Calu3 (cell line): ENCODE data around the gene CSRNP3. TPM values are rescaled to one million over a fixed set of nuclear protein-coding genes. Genes with fewer than 3 reads are reported as not detected.

Source experiments
- BruUV-seq: library from RNA; stranded (reverse); fragments of 400-500 nt; replicated peaks from 2 replicates; lab custom pipeline; 2021; lab: Mats Ljungman, UMichigan
- CTCF ChIA-PET: fragments of 300-600 bp; sonication (Branson Sonifier 250); formaldehyde crosslinking; loops from one replicate; lab custom pipeline; 2022; ENCODE audit warnings: antibody characterized with exemption; lab: Charles Lee
- DNase-seq: peaks from one replicate; pipeline ENCODE4 v3.0.0; 2022
- H3K27ac Mint-ChIP-seq: one replicate; pipeline ENCODE4 v1.8.0; 2022; ENCODE audit warnings: mixed read lengths; ENCODE audit not compliant: unreplicated experiment
- H3K27me3 Mint-ChIP-seq: one replicate; pipeline ENCODE4 v1.8.0; 2022; ENCODE audit warnings: mixed read lengths; ENCODE audit not compliant: unreplicated experiment
- H3K36me3 Mint-ChIP-seq: one replicate; pipeline ENCODE4 v1.8.0; 2022; ENCODE audit warnings: mild to moderate bottlenecking, moderate library complexity, mixed read lengths; ENCODE audit not compliant: insufficient read depth, unreplicated experiment
- H3K4me1 Mint-ChIP-seq: one replicate; pipeline ENCODE4 v1.8.0; 2022; ENCODE audit warnings: mild to moderate bottlenecking, low read depth, mixed read lengths; ENCODE audit not compliant: unreplicated experiment
- H3K4me3 Mint-ChIP-seq: one replicate; pipeline ENCODE4 v1.8.0; 2022; ENCODE audit warnings: mild to moderate bottlenecking, low read depth, moderate library complexity, mixed read lengths; ENCODE audit not compliant: unreplicated experiment
- H3K9me3 Mint-ChIP-seq: one replicate; pipeline ENCODE4 v1.8.0; 2022; ENCODE audit warnings: low read depth, mixed read lengths; ENCODE audit not compliant: unreplicated experiment
- intact Hi-C: fragments of 100-400 bp; cut with micrococcal nuclease; formaldehyde crosslinking; loops from one replicate; pipeline ENCODE4 v1.10.0; 2022; ENCODE audit not compliant: unreplicated experiment
- total RNA-seq: library from RNA; stranded (reverse); gene quantifications from 2 replicates; pipeline ENCODE4 v1.2.3, GENCODE V29; 2022
- TF ChIP-seq, protein P1 (sequence below): fragments of 200-600 bp; IDR thresholded peaks from one replicate; pipeline ENCODE4 v1.8.0; 2022; ENCODE audit warnings: antibody characterized with exemption; ENCODE audit not compliant: unreplicated experiment

CSRNP3 gene
- total RNA-seq, 1 experiment from 2014 or later, result 1.8 TPM

DNA sequence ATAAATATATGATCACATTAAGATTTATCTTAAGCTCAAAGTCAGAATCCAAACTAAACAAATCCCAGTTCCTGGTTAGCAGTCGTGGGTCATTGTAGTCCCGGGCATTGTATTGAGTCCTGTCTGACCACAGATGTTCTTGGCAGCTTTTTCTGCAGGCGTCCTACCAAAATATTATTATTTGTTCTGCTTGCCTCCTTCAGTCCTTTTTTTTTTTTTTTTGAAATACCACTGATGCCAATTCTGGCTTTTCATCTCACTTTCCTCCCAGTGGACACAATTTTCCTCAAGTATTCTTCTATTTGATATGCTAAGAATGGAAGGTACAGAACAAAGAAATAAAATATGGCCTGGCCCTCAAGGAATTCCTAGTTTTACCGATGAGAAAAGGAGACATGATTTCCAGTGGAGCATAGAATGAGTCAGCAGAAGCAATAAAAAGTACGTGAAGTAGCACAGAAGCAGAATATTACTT is 151.6 kb downstream of the CSRNP3 start:
- no peak overlapping the region for H3K4me3 Mint-ChIP-seq
- H3K4me1 Mint-ChIP-seq, result peaks cover 7% of the 10 kb centered on the region
- no TSS peak for BruUV-seq
- no peaks in the 10 kb centered on the region for H3K36me3 Mint-ChIP-seq
- H3K27me3 Mint-ChIP-seq, result no peaks in the 10 kb centered on the region
- intact Hi-C loops, result no loop called here
- no peak overlapping the region for H3K27ac Mint-ChIP-seq
- TF ChIP-seq, protein P1, sequence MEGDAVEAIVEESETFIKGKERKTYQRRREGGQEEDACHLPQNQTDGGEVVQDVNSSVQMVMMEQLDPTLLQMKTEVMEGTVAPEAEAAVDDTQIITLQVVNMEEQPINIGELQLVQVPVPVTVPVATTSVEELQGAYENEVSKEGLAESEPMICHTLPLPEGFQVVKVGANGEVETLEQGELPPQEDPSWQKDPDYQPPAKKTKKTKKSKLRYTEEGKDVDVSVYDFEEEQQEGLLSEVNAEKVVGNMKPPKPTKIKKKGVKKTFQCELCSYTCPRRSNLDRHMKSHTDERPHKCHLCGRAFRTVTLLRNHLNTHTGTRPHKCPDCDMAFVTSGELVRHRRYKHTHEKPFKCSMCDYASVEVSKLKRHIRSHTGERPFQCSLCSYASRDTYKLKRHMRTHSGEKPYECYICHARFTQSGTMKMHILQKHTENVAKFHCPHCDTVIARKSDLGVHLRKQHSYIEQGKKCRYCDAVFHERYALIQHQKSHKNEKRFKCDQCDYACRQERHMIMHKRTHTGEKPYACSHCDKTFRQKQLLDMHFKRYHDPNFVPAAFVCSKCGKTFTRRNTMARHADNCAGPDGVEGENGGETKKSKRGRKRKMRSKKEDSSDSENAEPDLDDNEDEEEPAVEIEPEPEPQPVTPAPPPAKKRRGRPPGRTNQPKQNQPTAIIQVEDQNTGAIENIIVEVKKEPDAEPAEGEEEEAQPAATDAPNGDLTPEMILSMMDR, result no peak
- DNase-seq, result no peak
- no peaks in the 10 kb centered on the region for H3K9me3 Mint-ChIP-seq
- CTCF ChIA-PET, result interaction anchor here (0.7 kb wide), 1 partner anchor 863 kb away, joined by 4 read pairs; no protein-coding TSS in a partner anchor

DNA sequence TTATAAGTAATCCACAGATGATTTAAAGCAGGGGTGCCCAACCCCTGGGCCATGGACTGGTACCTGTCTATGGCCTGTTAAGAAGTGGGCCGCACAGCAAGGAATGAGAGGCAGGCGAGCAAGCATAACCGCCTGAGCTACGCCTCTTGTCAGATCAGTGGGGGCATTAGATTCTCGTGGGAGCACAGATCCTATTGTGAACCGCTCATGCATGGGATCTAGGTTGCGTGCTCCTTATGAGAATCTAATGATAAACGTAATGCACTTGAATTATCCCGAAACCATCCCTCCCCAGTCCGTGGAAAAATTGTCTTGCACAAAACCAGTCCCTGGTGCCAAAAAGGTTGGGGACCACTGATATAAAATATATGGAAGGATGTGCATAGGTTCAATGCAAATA is 153.7 kb downstream of the CSRNP3 start:
- Mint-ChIP-seq H3K4me1 (peaks cover 7% of the 10 kb centered on the region), H3K36me3 (no peaks in the 10 kb centered on the region), H3K27ac (no peak overlapping the region), H3K9me3 (no peaks in the 10 kb centered on the region), H3K4me3 (no peak overlapping the region), H3K27me3 (no peaks in the 10 kb centered on the region)
- CTCF ChIA-PET, result no interaction called here
- TF ChIP-seq, protein P1, result no peak
- no TSS peak for BruUV-seq
- intact Hi-C loops, result no loop called here
- no peak for DNase-seq

DNA sequence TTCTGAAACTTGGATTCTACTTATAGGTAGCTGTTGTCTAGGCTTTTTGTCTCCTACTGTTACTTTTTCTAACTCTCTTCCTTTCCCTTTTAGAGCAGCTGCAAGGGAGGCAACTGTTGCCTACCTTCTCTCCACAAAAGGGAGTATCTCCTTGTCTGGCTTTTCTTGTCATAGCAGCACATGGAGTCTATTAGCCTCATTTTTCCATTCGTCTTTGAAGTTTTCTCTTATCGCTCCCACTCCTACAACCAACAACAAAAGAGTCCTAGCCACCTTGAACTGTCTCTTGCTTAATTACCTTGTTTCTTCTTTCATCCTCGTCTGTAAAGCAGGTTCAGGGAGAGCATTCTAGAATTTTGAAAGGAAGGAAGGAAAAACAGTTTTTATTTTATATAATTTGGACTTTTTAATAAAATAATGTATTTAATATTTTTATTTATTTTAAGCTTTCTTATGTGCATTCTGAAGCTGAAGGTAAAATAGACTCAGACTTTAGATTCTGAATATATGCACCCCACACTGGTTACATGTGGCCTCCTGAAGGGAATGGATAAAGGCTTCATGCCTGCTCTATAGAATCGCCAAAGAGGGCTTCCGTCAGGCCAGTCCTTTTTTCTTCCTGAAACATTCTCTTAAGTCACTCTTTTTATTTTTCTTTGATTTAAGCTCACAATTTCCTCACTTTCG is 154.4 kb downstream of the CSRNP3 start:
- TF ChIP-seq, protein P1, result no peak
- Mint-ChIP-seq H3K4me3 (no peak overlapping the region), H3K27me3 (no peaks in the 10 kb centered on the region), H3K36me3 (no peaks in the 10 kb centered on the region), H3K27ac (no peak overlapping the region), H3K9me3 (no peaks in the 10 kb centered on the region), H3K4me1 (peaks cover 7% of the 10 kb centered on the region)
- intact Hi-C loops, result no loop called here
- no peak for DNase-seq
- BruUV-seq, result no TSS peak
- CTCF ChIA-PET, result interaction anchor here (0.7 kb wide), 1 partner anchor 22 kb away, joined by 3 read pairs; no protein-coding TSS in a partner anchor

DNA sequence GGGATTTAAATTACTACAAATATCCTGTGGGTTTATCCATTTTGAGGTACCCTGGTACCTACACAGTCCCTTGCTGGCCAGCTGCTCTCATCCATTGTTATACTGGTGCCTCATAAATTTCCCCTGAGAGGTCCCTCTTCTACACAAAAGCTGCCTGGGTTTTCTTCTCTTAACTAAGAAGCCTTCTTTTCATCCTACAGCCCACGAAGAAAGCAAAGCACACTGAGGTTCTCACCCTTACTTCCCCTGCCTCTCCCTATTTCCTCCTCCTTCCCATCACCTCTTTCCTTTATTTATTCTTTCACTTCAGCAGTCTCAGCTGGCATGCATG is 154.9 kb downstream of the CSRNP3 start:
- no peaks in the 10 kb centered on the region for H3K36me3 Mint-ChIP-seq
- BruUV-seq, result no TSS peak
- DNase-seq, result no peak
- H3K4me3 Mint-ChIP-seq, result no peak overlapping the region
- intact Hi-C loops, result no loop called here
- TF ChIP-seq, protein P1, result no peak
- no peaks in the 10 kb centered on the region for H3K27me3 Mint-ChIP-seq
- CTCF ChIA-PET, result interaction anchor here (0.7 kb wide), 1 partner anchor 22 kb away, joined by 3 read pairs; no protein-coding TSS in a partner anchor
- peaks cover 7% of the 10 kb centered on the region for H3K4me1 Mint-ChIP-seq
- H3K27ac Mint-ChIP-seq, result no peak overlapping the region
- H3K9me3 Mint-ChIP-seq, result no peaks in the 10 kb centered on the region
